Loucy (cell line): ENCODE data around the gene CHD6.

Experiments used
- EZH2phosphoT487 ChIP-seq: fragments of 200-600 bp; IDR thresholded peaks from 2 replicates; pipeline ENCODE4 v1.6.1; 2018; ENCODE audit warnings: antibody characterized with exemption, mild to moderate bottlenecking, moderate library complexity, borderline replicate concordance
- TF ChIP-seq, protein P1 (sequence below): fragments of 200-600 bp; sonication (generic); conservative IDR thresholded peaks from 2 replicates; pipeline ENCODE4 v1.5.1; 2014; ENCODE audit warnings: mild to moderate bottlenecking, antibody characterized with exemption, low read length

DNA sequence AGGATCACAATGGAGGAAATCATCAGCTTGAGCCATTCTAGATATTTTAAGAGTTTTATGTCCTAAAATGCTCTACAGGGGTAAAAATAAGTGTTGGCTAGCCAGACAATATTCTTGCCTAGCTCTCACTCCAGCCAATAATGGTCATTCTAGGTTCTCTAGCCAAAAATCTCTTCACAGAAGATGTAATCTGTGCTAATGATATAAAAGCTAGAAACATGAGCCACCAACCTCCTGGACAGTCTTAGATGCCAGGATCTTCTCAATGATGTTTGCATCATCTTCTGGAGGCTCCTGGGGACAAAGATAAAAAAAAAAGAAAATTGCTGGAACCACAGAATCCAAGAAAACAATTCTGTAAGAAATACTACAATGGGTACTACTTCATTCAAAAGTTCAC lies 119.1 kb downstream of the CHD6 start:
- TF ChIP-seq, protein P1, sequence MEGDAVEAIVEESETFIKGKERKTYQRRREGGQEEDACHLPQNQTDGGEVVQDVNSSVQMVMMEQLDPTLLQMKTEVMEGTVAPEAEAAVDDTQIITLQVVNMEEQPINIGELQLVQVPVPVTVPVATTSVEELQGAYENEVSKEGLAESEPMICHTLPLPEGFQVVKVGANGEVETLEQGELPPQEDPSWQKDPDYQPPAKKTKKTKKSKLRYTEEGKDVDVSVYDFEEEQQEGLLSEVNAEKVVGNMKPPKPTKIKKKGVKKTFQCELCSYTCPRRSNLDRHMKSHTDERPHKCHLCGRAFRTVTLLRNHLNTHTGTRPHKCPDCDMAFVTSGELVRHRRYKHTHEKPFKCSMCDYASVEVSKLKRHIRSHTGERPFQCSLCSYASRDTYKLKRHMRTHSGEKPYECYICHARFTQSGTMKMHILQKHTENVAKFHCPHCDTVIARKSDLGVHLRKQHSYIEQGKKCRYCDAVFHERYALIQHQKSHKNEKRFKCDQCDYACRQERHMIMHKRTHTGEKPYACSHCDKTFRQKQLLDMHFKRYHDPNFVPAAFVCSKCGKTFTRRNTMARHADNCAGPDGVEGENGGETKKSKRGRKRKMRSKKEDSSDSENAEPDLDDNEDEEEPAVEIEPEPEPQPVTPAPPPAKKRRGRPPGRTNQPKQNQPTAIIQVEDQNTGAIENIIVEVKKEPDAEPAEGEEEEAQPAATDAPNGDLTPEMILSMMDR: no peak
- no peak for TF ChIP-seq EZH2phosphoT487
